ENCODE measurements around the gene CCKAR.

Gene CCKAR

DNA sequence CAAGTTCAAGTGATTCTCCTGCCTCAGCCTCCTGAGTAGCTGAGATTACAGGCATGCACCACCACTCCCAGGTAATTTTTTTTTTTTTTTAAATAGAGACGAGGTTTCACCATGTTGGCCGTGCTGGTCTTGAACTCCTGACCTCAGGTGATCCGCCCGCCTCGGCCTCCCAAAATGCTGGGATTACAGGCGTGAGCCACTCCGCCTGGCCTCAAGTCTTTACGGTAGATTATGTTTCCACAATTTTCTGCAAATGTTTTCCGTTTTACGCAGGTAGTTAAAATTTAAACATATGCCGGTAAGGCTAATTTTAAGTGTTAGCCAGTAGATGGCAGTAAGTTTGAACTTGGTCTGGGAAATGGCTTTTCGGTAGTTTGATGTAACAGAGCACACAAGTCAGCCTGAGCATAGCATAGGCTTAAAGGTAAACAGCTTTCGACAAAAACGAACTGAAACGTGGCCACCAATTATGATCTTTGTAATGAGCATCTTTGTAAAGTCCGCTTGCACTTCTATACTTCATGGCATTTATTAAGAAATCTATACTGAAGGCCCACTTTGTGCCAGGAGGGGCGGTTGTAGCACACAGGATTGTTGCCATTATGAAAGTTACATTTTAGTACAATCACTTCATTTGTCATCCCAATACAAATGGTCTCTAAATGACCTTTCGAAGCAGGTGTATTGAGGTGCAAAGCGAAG, 31.1 kb downstream of the CCKAR start:
- DNase-seq (ENCODE audit: low spot score) = peak; percentile 27

DNA sequence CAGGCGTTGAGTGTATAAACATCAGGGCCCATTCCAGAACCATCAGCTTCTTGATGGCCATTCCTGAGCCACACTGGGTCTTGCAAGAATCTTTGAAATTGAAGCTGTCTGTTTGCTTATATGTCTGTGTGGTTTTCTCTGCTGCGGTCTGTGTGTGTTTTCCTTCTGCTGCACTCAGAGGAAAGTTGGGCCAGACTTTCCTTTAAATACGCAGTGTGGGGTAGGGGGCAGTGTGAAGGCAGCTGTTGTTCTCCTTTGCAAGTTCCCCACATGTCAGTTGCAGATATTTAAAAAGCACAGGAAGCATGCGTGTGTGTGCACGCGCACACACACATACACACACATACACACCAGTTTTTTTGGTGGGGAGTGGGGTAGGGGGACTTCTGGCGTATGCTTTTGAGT, 32.1 kb downstream of the CCKAR start:
- peak; percentile 8 for DNase-seq (ENCODE audit: low spot score)

DNA sequence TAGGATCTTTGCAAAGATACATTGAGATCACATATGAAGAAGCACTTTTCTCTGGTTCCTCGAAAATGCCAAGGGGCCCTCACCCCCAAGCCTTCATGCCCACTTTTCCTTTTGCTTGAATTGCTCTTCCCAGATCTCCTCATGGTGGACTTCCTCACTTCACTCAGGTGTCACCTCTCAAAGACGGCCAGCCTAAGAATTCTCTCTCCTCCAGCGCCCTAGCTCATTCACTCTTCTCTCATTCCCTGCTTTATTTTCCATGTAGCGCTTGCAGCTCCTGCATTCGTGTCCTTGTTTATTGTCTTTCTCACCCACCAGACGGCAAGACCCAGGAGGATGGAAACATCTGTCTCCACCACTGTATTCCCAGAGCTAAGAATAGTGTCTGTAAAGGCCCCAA, 32.9 kb downstream of the CCKAR start:
- no peak for DNase-seq (ENCODE audit: low spot score)

DNA sequence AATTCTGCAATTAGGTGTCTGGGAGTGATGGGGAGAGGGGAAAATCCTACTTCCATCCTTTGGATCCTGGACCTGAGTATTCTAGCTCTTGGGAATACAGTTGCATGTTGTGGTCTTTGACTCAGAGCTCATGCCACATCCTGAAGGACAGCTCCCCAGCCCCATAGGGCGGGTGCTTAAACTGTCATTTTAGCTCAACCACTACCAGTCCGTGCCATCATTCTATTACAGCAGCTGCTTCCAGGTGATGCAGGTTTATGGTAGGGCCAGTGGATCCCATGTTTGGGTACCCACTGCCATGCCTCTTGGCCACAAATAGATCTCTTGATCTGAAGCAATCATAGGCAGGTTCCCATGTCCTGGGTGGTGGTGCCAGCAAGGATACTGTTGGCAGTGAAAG, 34.7 kb downstream of the CCKAR start:
- DNase-seq (ENCODE audit: low spot score) = no peak

DNA sequence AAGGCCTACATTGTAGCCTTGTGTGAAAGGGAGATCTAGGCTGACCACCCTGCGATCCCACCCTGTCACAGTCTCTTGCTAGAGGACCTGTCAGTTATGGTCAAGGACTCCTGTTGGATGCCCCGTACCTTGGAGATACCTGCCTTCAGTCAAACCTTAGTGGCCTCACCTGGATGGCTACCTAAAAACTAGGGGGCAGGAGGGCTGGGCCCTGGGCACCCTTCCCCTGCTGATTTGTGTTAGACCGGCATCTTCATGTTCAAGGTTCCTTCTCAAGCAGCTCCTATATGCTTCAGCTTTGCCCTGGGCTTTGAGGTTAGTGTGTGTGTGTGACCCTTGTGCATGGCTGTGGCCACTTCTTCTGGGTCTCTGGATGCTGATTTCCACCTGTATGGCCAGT, 35.3 kb downstream of the CCKAR start:
- no peak for DNase-seq (ENCODE audit: low spot score)

DNA sequence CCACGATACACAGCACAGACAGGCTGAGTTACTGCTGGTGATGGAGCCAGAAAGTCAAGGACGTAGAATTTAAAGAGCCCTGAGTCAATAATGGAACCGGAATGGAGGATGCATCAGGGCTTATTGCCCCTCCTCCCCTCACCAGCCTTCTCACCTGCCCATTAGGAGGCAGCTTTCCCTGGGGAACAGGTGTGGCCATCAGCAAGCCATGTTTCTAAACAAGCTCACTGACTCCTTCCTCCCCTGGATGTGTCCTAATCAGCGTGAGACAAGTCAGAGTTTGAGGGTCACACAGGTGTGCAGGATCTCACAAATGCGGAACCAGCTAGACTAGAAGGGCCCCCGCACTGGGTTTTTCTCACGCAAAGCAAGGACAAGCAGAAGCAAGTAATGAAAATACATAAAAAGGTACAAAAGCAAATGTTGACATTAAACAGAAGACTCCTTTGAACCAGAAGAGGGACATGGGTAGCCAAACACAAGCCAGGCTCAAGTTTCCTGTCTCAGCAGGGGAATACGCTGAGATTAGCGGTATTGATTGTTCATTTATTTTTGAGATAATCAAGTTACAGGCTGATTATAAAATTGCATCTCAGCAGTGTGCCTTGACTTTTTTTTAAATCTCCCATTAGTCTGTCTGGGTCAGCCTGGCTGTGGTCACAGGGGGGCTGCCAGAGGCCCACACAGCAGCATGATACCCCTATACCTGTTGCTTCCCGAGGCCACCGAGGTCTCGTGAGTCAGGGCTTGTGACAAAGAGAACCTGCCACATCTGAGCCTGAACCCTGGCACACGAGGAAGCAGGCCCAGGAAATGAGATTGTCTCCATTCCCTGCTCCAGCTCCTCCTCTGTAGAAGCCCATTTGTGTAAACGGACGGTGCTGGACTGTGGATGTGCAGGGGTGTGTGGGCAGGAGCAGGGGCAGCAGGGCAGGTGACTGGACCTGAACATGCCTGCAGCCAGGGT, 37.4 kb downstream of the CCKAR start:
- no peak for DNase-seq (ENCODE audit: low spot score)

DNA sequence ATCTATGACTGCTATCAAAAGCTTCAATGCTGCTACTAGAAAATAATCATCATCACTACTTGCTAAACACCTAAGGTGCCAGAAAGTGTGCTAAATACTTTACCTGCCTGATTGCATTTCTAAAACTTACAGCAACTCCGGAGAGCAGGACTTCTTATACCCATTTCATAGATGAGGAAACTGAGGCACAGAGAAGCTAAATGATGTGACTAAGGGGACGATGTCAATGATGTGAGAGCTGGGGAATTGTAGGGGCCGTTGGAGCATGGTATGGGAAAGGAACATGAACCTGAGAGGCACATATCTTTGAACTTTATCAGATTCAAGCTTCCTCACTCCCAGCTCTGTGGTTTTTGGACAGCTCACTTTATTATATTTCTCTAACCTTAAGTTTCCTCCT, 38.7 kb downstream of the CCKAR start:
- no peak for DNase-seq (ENCODE audit: low spot score)

DNA sequence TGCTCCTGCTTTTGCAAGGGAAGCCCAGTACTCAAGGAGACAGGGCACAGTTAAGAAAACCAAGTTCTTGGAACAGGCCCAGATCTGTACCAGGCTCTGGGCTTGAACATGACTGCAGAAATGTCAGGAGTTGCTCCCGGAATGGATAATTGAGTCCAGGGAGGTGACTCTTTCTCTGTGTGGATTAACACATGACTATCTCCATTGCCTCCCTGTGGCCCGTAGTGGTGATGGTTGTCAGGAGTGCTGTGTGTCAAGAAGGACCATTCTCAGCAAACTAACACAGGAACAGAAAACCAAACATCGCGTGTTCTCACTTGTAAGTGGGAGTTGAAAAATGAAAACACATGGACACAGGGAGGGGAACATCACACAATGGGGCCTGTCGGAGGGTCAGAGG, 39.9 kb downstream of the CCKAR start:
- DNase-seq (ENCODE audit: low spot score) = no peak

DNA sequence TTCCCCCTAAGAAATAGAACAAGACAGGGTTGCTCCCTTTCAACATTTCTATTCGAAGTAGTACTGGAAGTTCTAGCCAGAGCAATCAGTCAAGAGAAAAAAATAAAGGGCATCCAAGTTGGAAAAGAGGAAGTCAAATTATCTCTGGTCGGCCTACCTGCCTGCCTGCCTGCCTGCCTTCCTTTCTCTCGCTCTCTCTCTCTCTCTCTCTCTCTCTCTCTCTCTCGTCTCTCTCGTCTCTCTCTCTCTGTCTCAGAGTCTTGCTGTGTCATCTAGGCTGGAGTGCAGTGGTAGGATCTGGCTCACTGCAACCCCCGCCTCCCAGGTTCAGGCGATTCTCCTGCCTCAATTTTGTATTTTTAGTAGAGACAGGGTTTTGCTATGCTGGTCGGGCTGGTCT, 42.9 kb downstream of the CCKAR start:
- no peak for DNase-seq (ENCODE audit: low spot score)

DNA sequence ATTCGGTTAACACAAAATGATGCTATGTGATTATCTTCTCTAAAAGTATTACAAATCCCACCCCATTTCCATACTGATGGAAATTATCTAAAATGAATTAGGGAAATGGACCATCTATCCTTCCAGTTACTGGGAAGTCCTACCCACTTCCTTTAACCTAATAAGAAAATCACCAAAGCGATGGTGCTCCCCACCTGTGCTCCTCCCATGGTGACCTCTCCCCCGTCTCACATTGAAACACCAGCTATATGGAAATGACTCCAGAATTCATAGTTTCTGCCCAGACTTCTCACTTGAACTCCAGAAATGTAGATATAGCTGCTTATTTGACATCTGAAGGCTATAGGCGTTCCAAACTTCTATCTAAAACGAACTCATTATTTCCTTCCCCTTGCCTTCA, 48.5 kb downstream of the CCKAR start:
- no peak for DNase-seq (ENCODE audit: low spot score)

DNA sequence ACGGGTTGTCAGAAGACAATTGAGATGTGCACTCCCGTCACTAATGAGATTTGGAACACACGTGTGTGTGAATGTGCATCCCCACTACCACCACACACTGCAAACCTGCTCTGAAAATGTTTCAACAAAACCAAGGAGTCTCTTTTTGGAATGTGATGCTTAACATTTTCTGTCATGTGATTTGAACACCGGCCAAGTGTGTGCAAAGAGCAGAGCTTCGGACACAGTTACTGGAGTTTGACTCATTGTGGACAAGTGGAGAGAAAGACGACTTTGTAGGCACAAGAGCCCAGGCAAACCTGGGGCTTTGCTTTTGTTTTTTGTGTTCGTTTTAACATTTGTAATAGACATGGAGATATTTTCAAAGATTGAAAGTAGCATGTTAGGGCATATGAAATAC, 49.2 kb downstream of the CCKAR start:
- DNase-seq (ENCODE audit: low spot score) = no peak

DNA sequence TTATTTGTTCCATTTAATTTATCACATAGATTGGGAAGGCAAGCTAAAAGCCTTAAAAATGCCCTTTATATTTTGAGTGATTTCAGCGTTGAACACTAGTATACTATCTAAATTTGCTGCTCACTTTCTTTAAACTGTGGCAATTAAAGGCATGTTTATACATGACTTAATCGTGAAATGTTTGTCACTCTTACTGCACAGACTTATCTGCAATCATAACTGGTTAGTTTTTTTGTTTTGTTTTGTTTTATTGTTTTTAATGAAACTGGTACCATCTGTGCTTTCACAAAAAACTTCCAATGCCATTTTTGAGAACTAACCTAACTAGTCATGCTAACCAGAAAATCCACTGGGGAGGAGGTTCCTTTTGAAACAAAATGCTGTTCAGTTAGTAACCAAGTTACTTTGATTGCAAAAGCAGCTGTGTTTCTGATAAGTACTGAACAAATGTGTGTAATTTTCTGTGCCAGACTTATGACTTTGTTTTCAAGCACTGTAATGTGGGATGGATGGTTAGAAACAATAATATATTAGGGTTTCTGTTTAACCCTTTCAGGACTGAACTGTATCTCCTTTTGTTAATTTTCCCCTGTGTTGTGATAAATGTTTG, 56.1 kb downstream of the CCKAR start:
- DNase-seq (ENCODE audit: low spot score) = no peak

DNA sequence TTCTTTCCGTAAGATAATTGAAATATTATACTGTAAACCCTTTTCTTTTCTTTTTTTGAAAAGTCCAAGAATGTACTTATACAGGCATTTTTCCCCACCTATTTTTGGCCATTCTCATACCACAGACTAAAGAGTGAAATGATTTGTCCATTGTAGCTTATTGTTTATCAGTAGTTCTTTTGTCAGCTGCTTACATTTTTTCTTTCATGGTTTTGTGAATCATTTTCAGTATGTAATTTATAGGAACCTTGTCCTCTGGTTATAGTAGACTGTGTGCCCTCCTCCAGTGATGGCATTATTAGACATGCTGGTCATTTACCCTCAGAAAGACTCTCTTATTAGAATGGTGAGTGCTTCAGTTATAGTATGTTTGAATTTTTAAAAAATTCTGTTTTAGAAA, 56.7 kb downstream of the CCKAR start:
- DNase-seq (ENCODE audit: low spot score) = no peak

DNA sequence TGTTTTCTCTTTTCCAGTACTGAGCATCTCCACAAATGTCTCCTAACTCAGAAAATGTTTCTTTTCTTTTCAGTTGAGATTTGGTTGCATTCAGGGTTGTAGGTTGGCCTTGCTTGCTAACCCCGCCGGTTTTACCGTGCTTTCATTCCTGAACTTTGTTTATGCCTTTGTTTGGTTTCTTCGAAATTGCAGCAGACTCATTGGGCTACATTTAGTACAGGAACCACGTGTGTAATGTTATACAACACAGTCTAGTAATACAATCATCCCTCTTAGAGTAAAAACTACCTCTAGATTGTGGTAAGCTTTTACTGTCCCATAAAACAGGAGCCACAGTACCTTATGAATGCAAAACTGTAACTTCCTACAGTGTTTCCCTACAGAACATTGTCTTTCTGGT, 57.9 kb downstream of the CCKAR start:
- DNase-seq (ENCODE audit: low spot score) = no peak

DNA sequence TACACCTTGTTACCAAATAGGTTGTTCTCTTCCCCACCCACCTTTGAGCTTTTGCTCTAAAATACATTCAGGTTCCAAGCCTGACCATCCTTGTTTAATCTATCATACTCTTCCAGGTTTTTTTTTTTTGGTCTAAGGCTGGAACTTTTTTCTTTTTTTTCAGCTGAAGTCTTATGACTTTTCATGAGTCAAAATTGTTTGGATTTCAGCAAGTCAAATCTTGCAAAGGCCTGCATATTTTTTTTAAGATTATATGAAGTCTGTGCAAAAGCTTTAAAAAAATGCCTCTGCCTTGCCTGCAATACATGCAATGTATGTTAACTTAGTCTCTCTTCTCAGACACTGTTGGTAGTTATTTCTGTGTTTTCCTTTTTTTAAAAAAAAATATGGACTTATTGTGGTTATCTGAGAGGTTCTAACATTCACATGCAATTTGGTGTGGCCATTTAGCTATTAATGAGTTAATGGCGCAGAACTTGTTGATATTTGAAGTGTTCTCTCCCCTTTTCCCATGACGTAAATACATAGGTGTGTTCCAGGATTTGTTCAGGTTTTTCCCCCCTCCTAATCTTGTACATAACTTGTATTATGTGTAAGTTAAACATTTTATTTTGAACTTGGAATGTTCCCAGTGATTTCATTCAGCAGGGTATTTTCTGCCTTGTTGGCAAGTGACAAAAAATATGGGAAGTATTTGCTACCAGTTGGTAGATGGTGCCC, 58.7 kb downstream of the CCKAR start:
- no peak for DNase-seq (ENCODE audit: low spot score)

Measured in CD4-positive, alpha-beta T cell treated with Interleukin-6 at 100 ng/mL for 8 hours (primary cell).